Activated T-cell treated with anti-CD3 and anti-CD28 coated beads, Interleukin-2, amount 50 U/mL, for 24 hours (primary cell): ENCODE measurements around the gene GRIK3.
A peak's percentile ranks its signal among the peaks of the same experiment; 100 is the strongest.

Experiments
- DNase-seq: peaks from one replicate; pipeline ENCODE4 v3.0.0-alpha.2; 2020
- H3K27ac Mint-ChIP-seq: 2 replicates; pipeline ENCODE4 v1.8.0; 2020; ENCODE audit warnings: mild to moderate bottlenecking, mixed read lengths
- H3K27me3 Mint-ChIP-seq: 2 replicates; pipeline ENCODE4 v1.8.0; 2020; ENCODE audit warnings: mixed read lengths
- H3K36me3 Mint-ChIP-seq: 2 replicates; pipeline ENCODE4 v1.8.0; 2020; ENCODE audit warnings: low read depth, mixed read lengths
- H3K4me1 Mint-ChIP-seq: 2 replicates; pipeline ENCODE4 v1.8.0; 2020; ENCODE audit warnings: low read depth, mixed read lengths
- H3K4me3 Mint-ChIP-seq: 2 replicates; pipeline ENCODE4 v1.8.0; 2020; ENCODE audit warnings: mild to moderate bottlenecking, moderate library complexity, mixed read lengths
- H3K9me3 Mint-ChIP-seq: 2 replicates; pipeline ENCODE4 v1.8.0; 2020; ENCODE audit warnings: mixed read lengths

Gene GRIK3

DNA sequence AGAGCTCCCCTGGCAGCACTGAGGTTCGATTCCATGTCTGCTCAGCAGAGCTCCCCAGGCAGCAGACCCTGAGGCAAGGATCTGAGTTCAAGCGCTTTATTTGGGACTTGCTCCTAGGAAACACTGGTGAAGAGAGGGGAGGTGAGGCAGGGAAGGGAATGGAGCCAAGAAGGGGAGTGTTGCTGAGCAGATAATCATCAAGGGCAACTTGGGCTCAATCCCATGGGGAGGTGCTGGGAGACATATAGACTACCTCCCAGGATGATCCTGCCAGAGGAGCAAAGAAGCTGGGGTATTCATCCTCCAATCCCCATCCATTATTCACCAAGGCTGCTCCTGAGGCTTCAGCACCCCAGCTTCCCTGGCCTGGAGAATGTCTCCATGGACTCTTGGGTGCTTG, 47.0 kb downstream of the GRIK3 start:
- Mint-ChIP-seq H3K27ac (no peak overlapping the region), H3K4me1 (no peaks in the 10 kb centered on the region), H3K27me3 (peaks cover 33% of the 10 kb centered on the region), H3K4me3 (no peak overlapping the region), H3K9me3 (no peaks in the 10 kb centered on the region), H3K36me3 (no peaks in the 10 kb centered on the region)
- DNase-seq: no peak

DNA sequence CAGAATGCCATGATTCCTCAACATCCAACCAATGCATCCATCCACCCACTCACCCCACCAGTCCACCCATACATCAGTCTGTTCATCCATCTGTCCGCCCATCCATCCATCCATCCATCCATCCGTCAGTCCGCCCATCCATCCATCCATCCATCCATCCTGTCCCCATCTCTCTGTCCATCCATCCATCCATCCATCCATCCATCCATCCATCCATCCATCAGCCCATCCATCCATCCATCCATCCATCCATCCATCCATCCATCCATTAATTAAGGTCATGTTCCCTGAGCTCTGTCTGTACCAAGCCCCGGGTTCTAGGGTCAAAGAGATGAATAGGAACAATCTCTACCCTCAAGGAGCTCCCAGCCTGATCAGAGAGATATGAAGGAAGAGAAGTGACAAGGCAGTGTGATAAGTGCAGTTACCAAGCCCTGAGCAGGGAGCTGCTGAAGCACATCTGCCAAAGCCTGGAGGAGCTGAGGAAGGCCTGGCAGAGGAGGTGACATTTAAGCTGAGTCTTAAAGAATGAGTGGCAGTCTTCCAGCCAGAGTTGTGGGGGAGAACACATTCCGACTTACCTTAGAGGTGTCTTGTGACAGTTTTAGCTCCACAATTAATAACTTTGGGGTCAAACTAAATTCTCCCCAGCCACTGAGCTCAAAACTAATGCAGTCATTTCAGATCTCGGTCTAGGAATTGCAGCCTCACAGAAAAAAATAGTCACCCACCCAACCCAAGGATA, 47.9 kb downstream of the GRIK3 start:
- DNase-seq: no peak
- Mint-ChIP-seq H3K27ac (no peak overlapping the region), H3K4me3 (no peak overlapping the region), H3K4me1 (no peaks in the 10 kb centered on the region), H3K27me3 (peaks cover 29% of the 10 kb centered on the region), H3K36me3 (no peaks in the 10 kb centered on the region), H3K9me3 (no peaks in the 10 kb centered on the region)

DNA sequence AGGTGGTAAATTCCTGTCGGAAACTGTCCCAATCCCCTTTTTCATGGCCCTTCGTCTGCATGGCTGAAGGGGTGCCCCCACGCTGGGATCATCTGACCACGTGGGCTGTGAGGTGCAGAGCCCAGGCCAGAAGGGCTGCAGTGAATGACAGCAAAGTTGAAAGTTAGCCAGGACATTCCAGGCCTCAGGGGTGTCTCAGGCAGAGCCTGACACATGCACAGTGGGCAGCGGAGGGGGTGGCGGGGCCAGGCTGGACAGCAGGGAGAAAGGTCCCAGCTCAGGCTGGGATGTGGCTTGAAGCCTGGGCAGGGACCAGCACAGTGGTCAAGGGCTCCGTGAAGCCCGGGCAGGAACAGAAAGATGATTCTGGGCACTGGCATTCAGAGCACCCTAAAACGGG, 49.6 kb downstream of the GRIK3 start:
- peaks cover 31% of the 10 kb centered on the region for H3K27me3 Mint-ChIP-seq
- no peaks in the 10 kb centered on the region for H3K36me3 Mint-ChIP-seq
- no peaks in the 10 kb centered on the region for H3K4me1 Mint-ChIP-seq
- H3K4me3 Mint-ChIP-seq: no peak overlapping the region
- no peak overlapping the region for H3K27ac Mint-ChIP-seq
- H3K9me3 Mint-ChIP-seq: no peaks in the 10 kb centered on the region
- DNase-seq: no peak

DNA sequence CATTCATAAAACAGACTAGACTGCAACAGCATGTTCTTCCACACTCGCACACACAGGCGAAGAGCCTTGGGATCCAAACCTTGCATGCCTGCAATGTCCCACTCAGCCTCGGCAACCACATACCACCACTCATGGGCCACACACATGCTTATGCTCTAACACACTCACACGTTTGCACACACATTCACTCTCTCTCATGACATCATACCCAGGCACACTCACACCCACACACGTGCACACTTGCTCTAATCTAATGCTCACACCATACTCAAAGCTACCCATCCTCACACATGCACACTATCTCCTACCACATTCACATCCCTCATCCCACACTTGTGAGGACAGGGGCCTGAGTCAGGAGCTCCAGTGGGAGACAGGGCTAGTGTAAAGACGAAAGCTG, 50.3 kb downstream of the GRIK3 start:
- Mint-ChIP-seq H3K27me3 (peaks cover 32% of the 10 kb centered on the region), H3K4me1 (no peaks in the 10 kb centered on the region), H3K9me3 (no peaks in the 10 kb centered on the region), H3K4me3 (no peak overlapping the region), H3K36me3 (no peaks in the 10 kb centered on the region), H3K27ac (no peak overlapping the region)
- DNase-seq: no peak

DNA sequence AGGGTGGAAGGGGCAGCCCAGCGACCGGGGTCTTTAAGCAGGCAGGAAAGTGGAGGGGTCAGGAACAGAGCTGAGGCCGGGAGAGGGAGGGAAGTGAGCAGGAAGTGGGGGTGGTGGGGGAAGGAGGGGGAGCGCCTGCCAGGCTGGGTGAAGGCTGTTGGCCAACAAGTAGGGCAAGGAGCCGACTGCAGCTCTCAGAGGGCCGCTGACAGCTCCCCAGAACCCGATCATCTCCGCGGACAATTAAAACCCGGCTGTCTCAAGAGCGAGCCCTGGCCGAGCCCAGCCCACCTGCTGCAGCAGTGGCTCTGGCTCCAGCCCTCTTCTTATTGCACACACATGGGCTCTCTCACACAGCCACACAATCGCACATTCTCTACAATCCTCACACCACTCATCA, 51.6 kb downstream of the GRIK3 start:
- Mint-ChIP-seq H3K36me3 (no peaks in the 10 kb centered on the region), H3K4me3 (no peak overlapping the region), H3K9me3 (no peaks in the 10 kb centered on the region), H3K27me3 (peaks cover 42% of the 10 kb centered on the region), H3K27ac (no peak overlapping the region), H3K4me1 (no peaks in the 10 kb centered on the region)
- DNase-seq: no peak

DNA sequence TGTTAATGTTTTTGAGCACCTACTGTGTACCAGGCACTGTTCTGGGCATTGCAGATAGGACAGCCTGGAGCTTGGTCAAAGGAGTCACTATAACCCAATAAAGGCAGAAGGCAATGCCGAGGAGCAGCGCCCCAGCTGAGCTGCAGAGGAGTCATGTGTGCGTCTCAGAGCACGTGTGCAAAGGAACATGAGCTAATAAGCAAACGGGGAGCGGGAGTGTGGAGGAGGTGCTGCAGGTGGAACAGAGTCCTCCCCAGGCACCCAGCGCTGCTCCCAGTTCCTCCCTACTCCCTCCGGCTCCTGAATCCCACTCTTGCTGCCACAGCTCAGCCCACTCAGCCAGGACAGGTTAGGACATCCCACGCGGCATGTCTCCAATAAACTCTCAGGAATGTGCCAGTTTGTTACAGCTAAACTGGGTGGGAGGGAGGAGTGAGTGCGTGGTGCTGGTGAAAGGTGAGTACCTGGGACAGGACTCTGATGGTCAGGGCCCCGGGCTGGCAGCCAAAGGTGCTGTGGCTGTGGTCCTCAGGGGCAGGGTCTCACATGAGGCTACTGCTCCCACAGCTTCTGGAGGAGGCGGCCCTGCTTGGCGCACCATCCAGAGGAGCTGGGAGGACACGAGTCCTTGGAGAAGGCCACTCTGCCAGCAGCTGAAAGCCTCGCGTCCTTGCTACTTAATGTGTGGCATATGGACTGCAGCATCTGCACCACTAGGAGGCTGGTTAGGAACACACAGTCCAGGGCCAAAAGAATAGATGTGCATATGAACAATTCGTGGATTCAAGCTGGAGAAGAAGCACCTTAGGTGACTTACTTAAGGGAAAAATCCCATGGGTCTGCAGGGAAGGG, 52.3 kb downstream of the GRIK3 start:
- no peak for DNase-seq
- Mint-ChIP-seq H3K4me3 (no peak overlapping the region), H3K27me3 (peaks cover 47% of the 10 kb centered on the region), H3K4me1 (no peaks in the 10 kb centered on the region), H3K27ac (no peak overlapping the region), H3K36me3 (no peaks in the 10 kb centered on the region), H3K9me3 (no peaks in the 10 kb centered on the region)

DNA sequence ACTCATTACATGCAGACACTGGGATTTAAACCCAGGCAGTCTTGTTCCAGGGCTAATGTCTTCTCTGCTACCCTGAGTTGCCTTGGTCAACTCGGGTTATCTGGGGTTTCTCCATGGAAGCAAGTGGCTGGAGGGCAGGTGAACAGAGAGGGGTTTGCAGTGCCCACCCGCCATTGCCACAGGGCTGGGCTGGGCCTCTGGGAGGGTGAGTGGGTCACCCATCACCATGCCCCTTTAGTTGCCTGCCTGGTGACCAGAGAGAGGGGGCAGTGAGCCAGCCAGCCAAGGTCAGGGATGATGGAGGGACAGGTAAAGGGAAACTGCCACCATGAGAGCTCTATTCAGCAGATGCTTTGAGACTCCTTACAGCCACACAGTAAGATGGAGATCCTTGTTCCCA, 53.2 kb downstream of the GRIK3 start:
- H3K27ac Mint-ChIP-seq: no peak overlapping the region
- H3K9me3 Mint-ChIP-seq: no peaks in the 10 kb centered on the region
- H3K4me1 Mint-ChIP-seq: no peaks in the 10 kb centered on the region
- no peak for DNase-seq
- peaks cover 53% of the 10 kb centered on the region for H3K27me3 Mint-ChIP-seq
- no peak overlapping the region for H3K4me3 Mint-ChIP-seq
- no peaks in the 10 kb centered on the region for H3K36me3 Mint-ChIP-seq

DNA sequence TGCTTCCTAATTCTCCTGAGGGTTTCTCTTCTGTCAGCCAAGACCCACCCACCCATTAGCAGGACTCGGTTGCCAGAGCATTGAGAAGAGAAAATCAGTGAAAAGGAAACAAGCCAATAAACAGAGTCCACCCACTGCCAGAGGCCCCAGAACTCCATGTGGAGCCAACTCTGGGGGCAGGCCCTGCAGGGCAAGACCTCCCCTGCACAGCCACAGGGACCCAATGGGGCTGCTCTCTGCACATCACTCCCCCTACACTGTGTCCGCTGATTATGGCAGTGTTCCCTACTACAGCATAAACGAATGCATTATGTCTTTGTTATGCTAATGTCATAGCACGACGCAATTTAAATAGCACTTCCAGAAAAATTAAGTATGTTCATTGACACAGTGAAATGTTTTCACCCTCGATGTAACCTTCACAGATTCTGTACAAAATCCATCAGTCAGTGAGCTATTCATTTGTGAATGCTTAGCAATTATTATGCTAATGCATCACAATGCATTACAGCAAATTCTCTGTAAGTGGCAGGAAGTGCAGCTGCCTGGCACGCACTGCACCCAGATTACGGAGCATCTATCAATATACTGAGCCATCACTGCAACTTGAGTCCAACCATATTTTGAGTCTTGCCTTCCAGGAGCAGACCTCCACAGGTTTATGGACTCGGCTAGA, 56.4 kb downstream of the GRIK3 start:
- no peak overlapping the region for H3K4me3 Mint-ChIP-seq
- no peak for DNase-seq
- H3K36me3 Mint-ChIP-seq: no peaks in the 10 kb centered on the region
- no peaks in the 10 kb centered on the region for H3K4me1 Mint-ChIP-seq
- no peaks in the 10 kb centered on the region for H3K9me3 Mint-ChIP-seq
- no peak overlapping the region for H3K27ac Mint-ChIP-seq
- peaks cover 44% of the 10 kb centered on the region for H3K27me3 Mint-ChIP-seq

DNA sequence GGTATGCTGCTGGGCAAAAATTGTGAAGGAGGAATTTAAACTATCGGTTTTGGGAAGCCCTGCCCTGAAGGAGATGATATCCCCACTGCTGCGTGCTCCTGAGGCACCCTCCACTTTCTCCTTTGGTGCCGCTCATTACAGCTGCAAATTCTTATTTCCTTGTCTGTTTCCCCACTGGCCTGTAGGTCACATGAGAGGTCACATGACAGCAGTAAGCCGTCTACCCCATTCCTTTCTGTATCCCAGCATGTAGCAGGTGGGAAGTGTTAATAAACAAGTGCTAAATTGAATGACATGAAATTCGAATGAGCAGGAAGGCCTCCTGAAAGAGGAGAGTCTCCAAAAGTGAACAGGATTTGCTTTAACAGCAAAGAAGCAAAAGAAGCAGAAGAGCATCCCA, 58.7 kb downstream of the GRIK3 start:
- Mint-ChIP-seq H3K27me3 (peaks cover 40% of the 10 kb centered on the region), H3K4me3 (no peak overlapping the region), H3K27ac (no peak overlapping the region), H3K36me3 (no peaks in the 10 kb centered on the region), H3K4me1 (no peaks in the 10 kb centered on the region), H3K9me3 (no peaks in the 10 kb centered on the region)
- no peak for DNase-seq

DNA sequence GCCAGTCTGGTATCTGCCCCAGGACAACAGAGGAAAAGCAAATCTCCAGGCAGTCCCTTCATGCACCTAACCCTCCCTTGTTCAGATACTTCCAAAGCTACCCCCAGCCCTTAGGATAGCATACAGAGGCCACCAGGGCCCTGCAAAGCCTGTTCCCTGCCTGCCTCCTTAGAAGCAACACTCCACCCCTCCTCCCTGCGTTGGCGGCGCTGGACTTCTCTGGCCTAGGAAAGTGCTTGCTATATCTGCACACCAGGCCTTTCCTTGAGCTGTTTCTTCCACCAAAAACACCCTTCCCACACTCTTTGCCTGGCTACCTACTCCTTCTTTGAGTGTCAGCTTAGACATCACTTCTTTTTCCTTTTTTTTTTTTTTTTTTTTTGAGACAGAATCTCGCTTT, 61.3 kb downstream of the GRIK3 start:
- H3K36me3 Mint-ChIP-seq: no peaks in the 10 kb centered on the region
- H3K4me3 Mint-ChIP-seq: no peak overlapping the region
- H3K27me3 Mint-ChIP-seq: peaks cover 31% of the 10 kb centered on the region
- DNase-seq: no peak
- H3K4me1 Mint-ChIP-seq: no peaks in the 10 kb centered on the region
- H3K27ac Mint-ChIP-seq: no peak overlapping the region
- no peaks in the 10 kb centered on the region for H3K9me3 Mint-ChIP-seq

DNA sequence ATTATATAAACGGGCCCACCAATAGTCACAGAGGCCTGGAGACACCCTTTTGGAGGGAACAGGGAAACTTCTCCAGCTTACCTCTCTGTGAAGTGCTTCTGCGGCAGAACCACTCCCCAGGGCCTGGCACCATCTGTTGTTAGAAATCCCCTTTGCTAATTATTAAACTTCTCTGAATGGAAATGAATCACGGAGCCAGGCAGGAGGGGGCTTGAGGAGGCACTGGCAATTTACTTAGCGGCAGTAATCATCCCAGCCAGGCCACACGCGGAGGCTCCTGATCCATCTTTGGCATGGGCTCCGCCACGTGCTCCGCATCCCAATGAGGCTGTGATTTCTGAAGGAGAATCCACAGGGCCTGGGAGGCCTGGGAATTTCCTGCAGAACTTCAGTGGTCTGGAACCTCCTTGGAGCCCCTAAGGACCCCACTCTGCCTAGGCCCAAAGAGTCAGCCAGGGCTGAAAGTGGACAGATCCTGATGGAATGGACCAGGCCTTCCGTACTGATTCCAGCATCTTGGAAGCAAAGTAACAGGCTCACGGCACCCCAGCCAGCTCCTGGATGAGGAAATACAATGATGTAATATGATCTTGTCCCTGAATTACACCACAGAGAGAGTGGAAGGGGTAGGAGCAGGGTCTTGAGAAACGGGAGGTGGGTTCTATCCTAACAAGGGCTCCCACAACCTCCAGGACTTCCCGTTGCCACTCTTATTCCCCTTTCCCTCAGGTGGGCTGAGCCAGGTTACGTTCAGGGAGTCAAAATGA, 62.3 kb downstream of the GRIK3 start:
- no peaks in the 10 kb centered on the region for H3K9me3 Mint-ChIP-seq
- H3K36me3 Mint-ChIP-seq: no peaks in the 10 kb centered on the region
- H3K27ac Mint-ChIP-seq: no peak overlapping the region
- H3K27me3 Mint-ChIP-seq: peaks cover 23% of the 10 kb centered on the region
- no peak overlapping the region for H3K4me3 Mint-ChIP-seq
- no peaks in the 10 kb centered on the region for H3K4me1 Mint-ChIP-seq
- DNase-seq: no peak

DNA sequence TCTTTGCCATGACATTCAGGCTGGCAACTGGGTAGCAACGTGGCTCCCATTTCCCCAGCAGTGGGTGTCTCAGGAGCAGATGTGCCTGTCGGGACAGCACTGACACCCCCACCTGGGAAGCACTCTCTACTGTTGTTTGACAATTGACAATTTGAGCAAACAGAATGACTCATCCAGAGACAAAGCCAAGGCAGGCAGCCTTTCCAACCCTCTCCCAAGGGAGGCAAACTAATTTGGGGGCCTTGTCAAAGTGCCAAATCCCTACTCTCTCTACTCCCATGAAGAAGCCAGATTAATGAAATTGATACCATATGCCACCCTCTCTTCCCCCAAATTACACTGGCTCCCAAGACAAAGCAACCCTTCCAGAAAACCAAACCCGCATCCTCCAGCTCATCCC, 65.6 kb downstream of the GRIK3 start:
- H3K27me3 Mint-ChIP-seq: peaks cover 9% of the 10 kb centered on the region
- DNase-seq: no peak
- H3K9me3 Mint-ChIP-seq: no peaks in the 10 kb centered on the region
- no peak overlapping the region for H3K4me3 Mint-ChIP-seq
- H3K36me3 Mint-ChIP-seq: no peaks in the 10 kb centered on the region
- H3K27ac Mint-ChIP-seq: no peak overlapping the region
- no peaks in the 10 kb centered on the region for H3K4me1 Mint-ChIP-seq

DNA sequence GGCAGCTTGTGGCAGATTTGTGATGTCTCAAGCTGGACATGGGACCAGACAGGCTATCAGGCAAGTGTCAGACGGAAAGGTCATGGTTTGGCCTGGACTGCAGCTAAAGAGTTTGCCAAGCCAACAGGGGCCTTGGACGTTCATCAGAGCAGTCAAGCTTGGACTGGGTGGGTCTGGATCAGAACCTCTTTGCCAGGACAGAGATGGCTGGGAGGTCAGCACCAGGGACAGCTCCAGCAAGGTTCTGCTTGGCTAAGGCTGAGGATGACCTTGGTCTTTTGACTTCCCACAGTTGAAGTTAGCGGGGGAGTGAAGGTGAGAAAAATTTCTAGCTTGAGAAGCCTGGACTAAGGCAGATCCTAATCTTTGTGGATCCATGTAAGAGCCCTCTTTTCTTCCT, 68.1 kb downstream of the GRIK3 start:
- peaks cover 12% of the 10 kb centered on the region for H3K27me3 Mint-ChIP-seq
- H3K4me3 Mint-ChIP-seq: no peak overlapping the region
- no peaks in the 10 kb centered on the region for H3K36me3 Mint-ChIP-seq
- DNase-seq: peak; percentile 31
- H3K9me3 Mint-ChIP-seq: no peaks in the 10 kb centered on the region
- no peaks in the 10 kb centered on the region for H3K4me1 Mint-ChIP-seq
- no peak overlapping the region for H3K27ac Mint-ChIP-seq
